CD8-positive, alpha-beta memory T cell (primary cell): ENCODE measurements around the gene IGSF23. TPM values are rescaled to one million over a fixed set of nuclear protein-coding genes. Genes with fewer than 3 reads are reported as not detected.
"Not testable (repeated sequence)": the region's sequence is repeated elsewhere in the genome, so short reads cannot be mapped to it uniquely, and the experiment has no call there.

Experiments used
- CTCF ChIA-PET: fragments of 350-600 bp; sonication (Branson Sonifier 250); formaldehyde crosslinking; loops from one replicate; lab custom pipeline; 2021; ENCODE audit warnings: antibody characterized with exemption; lab: Charles Lee
- POLR2A ChIA-PET: fragments of 350-600 bp; sonication (Branson Sonifier 250); formaldehyde crosslinking; loops from one replicate; lab custom pipeline; 2021; ENCODE audit warnings: antibody characterized with exemption; lab: Charles Lee
- DNase-seq, 5 donors: peaks; one replicate each; pipeline versions ENCODE4 v3.0.0 to v3.0.0-alpha.2; 2020 to 2022; ENCODE audit warnings: mixed read lengths in 1 of 5
- H3K27ac ChIP-seq: one replicate; pipeline ENCODE4 v1.7.0; 2013; ENCODE audit warnings: low read depth, mild to moderate bottlenecking, low read length, moderate library complexity
- H3K27me3 ChIP-seq: 2 replicates; pipeline ENCODE4 v1.7.0; 2013; ENCODE audit warnings: low read length, mild to moderate bottlenecking; ENCODE audit not compliant: insufficient read depth, poor library complexity, severe bottlenecking
- H3K36me3 ChIP-seq: 2 replicates; pipeline ENCODE4 v1.7.0; 2013; ENCODE audit warnings: mild to moderate bottlenecking, low read length, moderate library complexity; ENCODE audit not compliant: insufficient read depth
- H3K4me1 ChIP-seq: 2 replicates; pipeline ENCODE4 v1.7.0; 2013; ENCODE audit warnings: mild to moderate bottlenecking, low read length, moderate library complexity; ENCODE audit not compliant: insufficient read depth
- H3K4me3 ChIP-seq: 2 replicates; pipeline ENCODE4 v1.7.0; 2013; ENCODE audit warnings: mild to moderate bottlenecking, low read length
- H3K9me3 ChIP-seq: 2 replicates; pipeline ENCODE4 v1.7.0; 2013; ENCODE audit warnings: mild to moderate bottlenecking, low read length
- H3K27ac Mint-ChIP-seq, 8 donors: one replicate each; pipeline ENCODE4 v1.8.0; 2020 to 2021; ENCODE audit warnings: mixed read lengths in 8 of 8, mild to moderate bottlenecking in 6 of 8, inconsistent platforms in 3 of 8, moderate library complexity in 3 of 8
- H3K27me3 Mint-ChIP-seq, 2 donors: one replicate each; pipeline ENCODE4 v1.8.0; 2020 to 2021; ENCODE audit warnings: mixed read lengths in 2 of 2, mild to moderate bottlenecking in 1 of 2, moderate library complexity in 1 of 2
- H3K36me3 Mint-ChIP-seq, 3 donors: one replicate each; pipeline ENCODE4 v1.8.0; 2020 to 2021; ENCODE audit warnings: mixed read lengths in 3 of 3, inconsistent platforms in 1 of 3, mild to moderate bottlenecking in 1 of 3
- H3K4me1 Mint-ChIP-seq, 3 donors: one replicate each; pipeline ENCODE4 v1.8.0; 2020 to 2021; ENCODE audit warnings: mixed read lengths in 3 of 3, inconsistent platforms in 1 of 3, mild to moderate bottlenecking in 1 of 3
- H3K4me3 Mint-ChIP-seq, 7 donors: one replicate each; pipeline ENCODE4 v1.8.0; 2020 to 2021; ENCODE audit warnings: mixed read lengths in 7 of 7, mild to moderate bottlenecking in 6 of 7, moderate library complexity in 4 of 7, inconsistent platforms in 2 of 7
- H3K9me3 Mint-ChIP-seq, 5 donors: one replicate each; pipeline ENCODE4 v1.8.0; 2020 to 2022; ENCODE audit warnings: mixed read lengths in 5 of 5, mild to moderate bottlenecking in 3 of 5, moderate library complexity in 2 of 5, inconsistent platforms in 1 of 5
- polyA plus RNA-seq: library from polyadenylated mRNA; unstranded; fragments of 300-500 nt; fragmentation: Illumina TruSeq; gene quantifications from one replicate; pipeline ENCODE4 v1.2.3, GENCODE V29; 2021
- total RNA-seq, 2 experiments: library from RNA; stranded (reverse); gene quantifications; one replicate each; pipeline ENCODE4 v1.2.3, GENCODE V29; 2021

The IGSF23 gene
- total and polyA plus RNA-seq, 3 experiments from 2014 or later, result not detected

GRCh38 chr19:44623080-44623479, 9.7 kb downstream of the IGSF23 start:
- Histone ChIP-seq H3K36me3 (no peaks in the 10 kb centered on the region), H3K27ac (no peak overlapping the region), H3K4me1 (no peaks in the 10 kb centered on the region), H3K27me3 (no peaks in the 10 kb centered on the region), H3K9me3 (no peaks in the 10 kb centered on the region), H3K4me3 (no peak overlapping the region)
- Mint-ChIP-seq H3K27ac (no peak overlapping the region), H3K27me3 (peaks cover 13 to 21% of the 10 kb centered on the region in 2 donors), H3K4me3 (no peak overlapping the region), H3K36me3 (peaks cover 0 to 2% (median 0%) of the 10 kb centered on the region in 3 donors), H3K4me1 (no peaks in the 10 kb centered on the region), H3K9me3 (peaks cover 0 to 8% (median 5%) of the 10 kb centered on the region in 5 donors)
- ChIA-PET POLR2A (no interaction called here), CTCF (no interaction called here)
- DNase-seq, result no peak

DNA sequence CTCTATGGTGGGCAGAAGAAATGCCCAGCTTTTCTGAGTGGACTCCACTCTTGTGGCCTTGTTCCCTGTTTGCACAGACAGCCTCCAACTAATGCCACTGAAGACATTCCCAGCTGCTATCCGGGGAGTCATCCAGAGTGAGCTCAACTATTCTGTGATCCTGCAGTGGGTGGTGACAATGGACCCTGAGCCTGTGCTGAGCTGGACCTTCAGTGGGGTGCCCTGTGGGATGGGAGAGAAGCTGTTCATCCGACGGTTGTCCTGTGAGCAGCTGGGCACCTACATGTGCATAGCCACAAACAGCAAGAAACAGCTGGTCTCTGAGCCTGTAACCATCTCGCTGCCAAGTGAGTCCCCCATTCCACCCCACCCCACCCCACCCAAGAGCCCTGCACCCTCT, 10.3 kb downstream of the IGSF23 start:
- no peaks in the 10 kb centered on the region for H3K4me1 ChIP-seq
- no peaks in the 10 kb centered on the region for H3K27me3 ChIP-seq
- no peaks in the 10 kb centered on the region for H3K9me3 ChIP-seq
- no peak overlapping the region for H3K27ac ChIP-seq
- no peaks in the 10 kb centered on the region for H3K36me3 ChIP-seq
- ChIA-PET POLR2A (no interaction called here), CTCF (no interaction called here)
- H3K27ac Mint-ChIP-seq, result no peak overlapping the region
- H3K4me3 ChIP-seq, result no peak overlapping the region
- H3K27me3 Mint-ChIP-seq, result peaks cover 14 to 23% of the 10 kb centered on the region in 2 donors
- H3K36me3 Mint-ChIP-seq, result peaks cover 0 to 2% (median 0%) of the 10 kb centered on the region in 3 donors
- H3K4me3 Mint-ChIP-seq, result no peak overlapping the region
- no peak for DNase-seq
- peaks cover 0 to 11% (median 5%) of the 10 kb centered on the region in 5 donors for H3K9me3 Mint-ChIP-seq
- no peaks in the 10 kb centered on the region for H3K4me1 Mint-ChIP-seq

- no peak overlapping the region for H3K4me3 Mint-ChIP-seq
- Histone ChIP-seq H3K4me3 (no peak overlapping the region), H3K9me3 (no peaks in the 10 kb centered on the region), H3K36me3 (no peaks in the 10 kb centered on the region), H3K4me1 (no peaks in the 10 kb centered on the region), H3K27ac (no peak overlapping the region), H3K27me3 (no peaks in the 10 kb centered on the region)
- peaks cover 0 to 18% (median 5%) of the 10 kb centered on the region in 5 donors for H3K9me3 Mint-ChIP-seq
- CTCF ChIA-PET, result no interaction called here
- DNase-seq, result no peak
- POLR2A ChIA-PET, result no interaction called here
- peaks cover 0 to 2% (median 0%) of the 10 kb centered on the region in 3 donors for H3K36me3 Mint-ChIP-seq
- peaks cover 20 to 25% of the 10 kb centered on the region in 2 donors for H3K27me3 Mint-ChIP-seq
- H3K4me1 Mint-ChIP-seq, result no peaks in the 10 kb centered on the region
- no peak overlapping the region for H3K27ac Mint-ChIP-seq
Observed at GRCh38 chr19:44624840-44625354, 11.5 kb downstream of the IGSF23 start.

- H3K4me3 Mint-ChIP-seq, DNase-seq, H3K9me3 ChIP-seq, H3K27me3 ChIP-seq, H3K4me1 Mint-ChIP-seq, H3K27ac ChIP-seq, H3K36me3 Mint-ChIP-seq, H3K36me3 ChIP-seq, H3K4me1 ChIP-seq, CTCF ChIA-PET, H3K27ac Mint-ChIP-seq, H3K4me3 ChIP-seq, POLR2A ChIA-PET: not testable (repeated sequence)
- Mint-ChIP-seq H3K9me3 (peaks cover 0 to 18% (median 5%) of the 10 kb centered on the region in 5 donors), H3K27me3 (peaks cover 20 to 27% of the 10 kb centered on the region in 2 donors)
Observed at GRCh38 chr19:44625637-44626036, 12.3 kb downstream of the IGSF23 start.

DNA sequence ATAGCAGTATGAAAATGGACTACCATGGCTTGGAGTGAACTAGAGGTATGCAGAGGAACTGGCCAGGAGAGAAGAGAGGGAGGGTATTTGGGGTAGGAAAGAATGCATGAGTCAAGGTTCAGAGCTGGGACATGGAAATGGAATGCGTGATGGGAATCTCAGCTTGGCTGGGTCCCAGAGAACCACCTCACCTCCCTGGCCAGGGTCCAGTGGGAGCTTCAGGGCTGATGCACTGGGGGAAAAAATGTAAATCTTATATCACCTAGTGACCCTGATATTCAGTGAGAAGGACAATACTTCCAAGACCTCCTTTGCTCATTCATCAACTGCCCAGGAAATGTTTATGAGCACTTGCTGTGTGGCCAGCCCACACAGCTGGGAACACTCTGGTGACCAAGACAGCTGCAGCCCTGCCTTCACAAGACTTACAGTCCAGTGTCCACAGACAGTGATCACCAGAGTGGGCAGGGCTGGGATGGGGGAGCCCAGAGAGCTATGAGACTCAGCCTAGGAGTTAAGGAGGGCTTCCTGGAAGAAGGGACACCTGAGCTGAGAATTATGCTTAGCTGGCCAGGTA, 12.8 kb downstream of the IGSF23 start:
- no peaks in the 10 kb centered on the region for H3K4me1 Mint-ChIP-seq
- ChIA-PET CTCF (no interaction called here), POLR2A (no interaction called here)
- Histone ChIP-seq H3K27ac (no peak overlapping the region), H3K27me3 (no peaks in the 10 kb centered on the region), H3K4me1 (no peaks in the 10 kb centered on the region), H3K4me3 (no peak overlapping the region), H3K36me3 (no peaks in the 10 kb centered on the region), H3K9me3 (no peaks in the 10 kb centered on the region)
- H3K4me3 Mint-ChIP-seq, result no peak overlapping the region
- H3K27ac Mint-ChIP-seq, result no peak overlapping the region
- peaks cover 20 to 27% of the 10 kb centered on the region in 2 donors for H3K27me3 Mint-ChIP-seq
- DNase-seq, result no peak
- H3K36me3 Mint-ChIP-seq, result peaks cover 0 to 2% (median 0%) of the 10 kb centered on the region in 3 donors
- peaks cover 0 to 18% (median 5%) of the 10 kb centered on the region in 5 donors for H3K9me3 Mint-ChIP-seq

- H3K4me3 ChIP-seq, result no peak overlapping the region
- peaks cover 0 to 18% (median 5%) of the 10 kb centered on the region in 5 donors for H3K9me3 Mint-ChIP-seq
- H3K27me3 Mint-ChIP-seq, result peaks cover 14 to 27% of the 10 kb centered on the region in 2 donors
- no peak overlapping the region for H3K27ac Mint-ChIP-seq
- no peak for DNase-seq
- H3K4me3 Mint-ChIP-seq, result no peak overlapping the region
- no peak overlapping the region for H3K27ac ChIP-seq
- H3K27me3 ChIP-seq, result no peaks in the 10 kb centered on the region
- no peaks in the 10 kb centered on the region for H3K9me3 ChIP-seq
- no peaks in the 10 kb centered on the region for H3K4me1 Mint-ChIP-seq
- peaks cover 0 to 2% (median 0%) of the 10 kb centered on the region in 3 donors for H3K36me3 Mint-ChIP-seq
- CTCF ChIA-PET, result no interaction called here
- POLR2A ChIA-PET, result no interaction called here
- H3K36me3 ChIP-seq, result no peaks in the 10 kb centered on the region
- H3K4me1 ChIP-seq, result no peaks in the 10 kb centered on the region
Observed at GRCh38 chr19:44627631-44628030, 14.3 kb downstream of the IGSF23 start.

DNA sequence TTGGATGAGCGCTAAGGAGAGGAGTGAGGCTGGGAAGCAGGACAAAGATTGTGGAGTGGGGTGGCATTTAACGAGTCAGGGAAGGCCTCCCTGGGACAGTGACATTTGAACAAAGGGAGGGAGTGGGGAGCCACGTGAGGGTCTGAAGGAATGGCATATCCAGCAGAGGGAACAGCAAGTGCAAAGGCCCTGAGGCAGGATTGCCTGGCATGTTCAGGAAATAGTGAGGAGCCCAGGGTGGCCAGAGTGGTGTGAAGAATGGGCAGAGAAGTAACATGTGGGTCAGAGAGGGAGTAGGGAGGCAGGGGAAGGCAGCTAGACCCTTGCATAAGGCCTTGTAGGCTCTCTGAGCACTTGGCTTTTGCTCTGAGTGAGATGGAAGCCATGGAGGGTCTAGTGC, 15.4 kb downstream of the IGSF23 start:
- peaks cover 12 to 21% of the 10 kb centered on the region in 2 donors for H3K27me3 Mint-ChIP-seq
- Histone ChIP-seq H3K27ac (no peak overlapping the region), H3K9me3 (no peaks in the 10 kb centered on the region), H3K27me3 (no peaks in the 10 kb centered on the region), H3K36me3 (no peaks in the 10 kb centered on the region), H3K4me3 (no peak overlapping the region), H3K4me1 (no peaks in the 10 kb centered on the region)
- H3K27ac Mint-ChIP-seq, result no peak overlapping the region
- H3K36me3 Mint-ChIP-seq, result peaks cover 0 to 2% (median 0%) of the 10 kb centered on the region in 3 donors
- H3K4me1 Mint-ChIP-seq, result no peaks in the 10 kb centered on the region
- peaks cover 0 to 18% (median 5%) of the 10 kb centered on the region in 5 donors for H3K9me3 Mint-ChIP-seq
- H3K4me3 Mint-ChIP-seq, result no peak overlapping the region
- DNase-seq, result no peak
- ChIA-PET CTCF (no interaction called here), POLR2A (no interaction called here)

DNA sequence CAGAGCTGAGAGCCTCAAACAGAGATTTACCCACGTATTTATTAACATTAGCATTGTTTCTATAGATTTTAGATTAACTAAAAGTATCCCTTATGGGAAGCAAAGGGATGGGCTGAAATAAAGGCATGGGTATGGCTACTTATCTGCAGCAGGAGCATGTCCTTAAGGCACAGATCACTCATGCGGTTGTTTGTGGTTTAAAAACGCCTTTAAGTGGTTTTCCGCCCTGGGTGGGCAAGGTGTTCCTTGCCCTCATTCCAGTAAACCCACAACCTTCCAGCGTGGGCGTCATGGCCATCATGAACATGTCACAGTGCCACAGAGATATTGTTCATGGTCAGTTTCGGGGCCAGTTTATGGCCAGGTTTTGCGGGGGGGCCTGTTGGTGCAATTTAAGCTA, 18.2 kb downstream of the IGSF23 start:
- Mint-ChIP-seq H3K27me3 (peaks cover 11 to 23% of the 10 kb centered on the region in 2 donors), H3K9me3 (peaks cover 0 to 17% (median 2%) of the 10 kb centered on the region in 5 donors)
- H3K36me3 Mint-ChIP-seq, H3K4me3 ChIP-seq, H3K4me3 Mint-ChIP-seq, POLR2A ChIA-PET, H3K9me3 ChIP-seq, DNase-seq, H3K27ac ChIP-seq, H3K4me1 ChIP-seq, CTCF ChIA-PET, H3K4me1 Mint-ChIP-seq, H3K27ac Mint-ChIP-seq, H3K27me3 ChIP-seq, H3K36me3 ChIP-seq: not testable (repeated sequence)
